Endothelial cell of umbilical vein (primary cell): ENCODE results near the gene RNF10. TPM values are rescaled to one million over a fixed set of nuclear protein-coding genes. Genes with fewer than 3 reads are reported as not detected.

Experiments used
- BruUV-seq: library from RNA; stranded (reverse); fragments of 400-500 nt; replicated peaks from 2 replicates; lab custom pipeline; 2021; lab: Mats Ljungman, UMichigan
- CTCF ChIA-PET: fragments of 300-600, 350-600 bp; sonication (Branson Sonifier 250); formaldehyde crosslinking; loops from one replicate; lab custom pipeline; 2021; ENCODE audit warnings: antibody characterized with exemption, inconsistent platforms; lab: Charles Lee
- POLR2A ChIA-PET: fragments of 300-600, 350-600 bp; sonication (Branson Sonifier 250); formaldehyde crosslinking; loops from one replicate; lab custom pipeline; 2021; ENCODE audit warnings: antibody characterized with exemption, inconsistent platforms; lab: Charles Lee
- DNase-seq: peaks from one replicate; pipeline ENCODE4 v3.0.0-alpha.2; 2011; ENCODE audit warnings: low read depth, low spot score
- FAIRE-seq: peaks from 2 replicates; lab custom pipeline; 2011; peaks lifted over from hg19 to GRCh38; lab: Jason Lieb, UNC
- H2AFZ ChIP-seq: 2 replicates; pipeline ENCODE4 v1.6.0; 2012; ENCODE audit warnings: low read depth, low read length, control low read depth, inconsistent platforms
- H3K27ac ChIP-seq: 2 replicates; pipeline ENCODE4 v1.5.1; 2011; ENCODE audit warnings: low read depth, mild to moderate bottlenecking, control low read depth, low read length, moderate library complexity; ENCODE audit not compliant: insufficient read depth
- H3K27me3 ChIP-seq, 2 experiments: 2 replicates each; pipeline versions ENCODE4 v1.6.0 to v1.6.1; 2011; ENCODE audit warnings: low read length in 2 of 2, mixed read lengths in 1 of 2; ENCODE audit not compliant: control insufficient read depth in 2 of 2, insufficient read depth in 2 of 2
- H3K36me3 ChIP-seq, 2 experiments: 2 replicates in 1 of 2; 3 replicates in 1 of 2; pipeline ENCODE4 v1.5.1; 2011; ENCODE audit warnings: low read length in 2 of 2, mild to moderate bottlenecking in 1 of 2, moderate library complexity in 1 of 2; ENCODE audit not compliant: control insufficient read depth in 2 of 2, insufficient read depth in 2 of 2; ENCODE audit errors: extremely low read depth in 1 of 2
- H3K4me1 ChIP-seq: 3 replicates; pipeline ENCODE4 v1.5.1; 2011; ENCODE audit warnings: mild to moderate bottlenecking, low read length; ENCODE audit not compliant: control insufficient read depth, insufficient read depth; ENCODE audit errors: extremely low read depth
- H3K4me2 ChIP-seq: 2 replicates; pipeline ENCODE4 v1.6.1; 2011; ENCODE audit warnings: low read length, control low read depth, mixed read lengths; ENCODE audit not compliant: insufficient read depth
- H3K4me3 ChIP-seq, 3 experiments: fragments of 200-600 bp in 1 of 3; sonication (generic), shearing (Covaris generic) in 1 of 3; replicated peaks in 1 of 3; 2 replicates each; pipeline ENCODE4 v1.5.1; 2011 to 2016; ENCODE audit warnings: control low read depth in 3 of 3, low read length in 3 of 3, mild to moderate bottlenecking in 2 of 3, inconsistent platforms in 1 of 3, low read depth in 1 of 3, moderate library complexity in 1 of 3; ENCODE audit not compliant: insufficient read depth in 1 of 3
- H3K79me2 ChIP-seq: 2 replicates; pipeline ENCODE4 v1.6.0; 2012; ENCODE audit warnings: low read length, inconsistent platforms; ENCODE audit not compliant: control insufficient read depth, insufficient read depth
- H3K9ac ChIP-seq: replicated peaks from 2 replicates; pipeline ENCODE3; 2011; ENCODE audit warnings: low read length, control low read depth; ENCODE audit not compliant: insufficient read depth; ENCODE audit errors: extremely low read depth
- H3K9me1 ChIP-seq: replicated peaks from 3 replicates; pipeline ENCODE4 v1.6.0; 2011; ENCODE audit warnings: mild to moderate bottlenecking, low read length; ENCODE audit not compliant: control insufficient read depth, insufficient read depth; ENCODE audit errors: extremely low read depth
- H3K9me3 ChIP-seq: replicated peaks from 2 replicates; pipeline ENCODE4 v1.5.1; 2012; ENCODE audit warnings: low read length, inconsistent platforms; ENCODE audit not compliant: control insufficient read depth, insufficient read depth
- H4K20me1 ChIP-seq: replicated peaks from 2 replicates; pipeline ENCODE3; 2011; ENCODE audit warnings: mild to moderate bottlenecking, low read length; ENCODE audit not compliant: control insufficient read depth, insufficient read depth; ENCODE audit errors: extremely low read depth
- EZH2 ChIP-seq: IDR thresholded peaks from 2 replicates; pipeline ENCODE4 v1.6.1; 2012; ENCODE audit warnings: borderline replicate concordance, low read depth, mild to moderate bottlenecking, moderate library complexity, low read length, inconsistent platforms; ENCODE audit not compliant: severe bottlenecking
- JUN ChIP-seq: IDR thresholded peaks from 2 replicates; pipeline ENCODE4 v1.6.1; 2011; ENCODE audit warnings: borderline replicate concordance, low read depth; ENCODE audit not compliant: insufficient read length, insufficient read depth
- MYC ChIP-seq: IDR thresholded peaks from one replicate; pipeline ENCODE4 v1.6.1; 2011; ENCODE audit warnings: mild to moderate bottlenecking, low read depth, low read length
- POLR2AphosphoS5 ChIP-seq: IDR thresholded peaks from 2 replicates; pipeline ENCODE4 v1.6.1; 2012; ENCODE audit warnings: low read depth, mild to moderate bottlenecking, control low read depth, low read length, moderate library complexity; ENCODE audit not compliant: insufficient read depth
- dilution Hi-C: fragments of 300-500 bp; cut with MboI; formaldehyde crosslinking; loops from one replicate; pipeline ENCODE4 v1.15.0; 2019; ENCODE audit warnings: low sequenced_read_pairs; ENCODE audit not compliant: extremely low pct_ligation_motif_present
- intact Hi-C: fragments of 100-400 bp; cut with micrococcal nuclease; formaldehyde crosslinking; loops from one replicate; pipeline ENCODE4 v1.10.0; 2022
- polyA plus RNA-seq, 4 experiments: library from polyadenylated mRNA; depleted of rRNA in 3 of 4; stranded (reverse) in 3 of 4; unstranded in 1 of 4; fragments of >200 nt; gene quantifications; 2 replicates each; pipeline versions ENCODE4 v1.2.1 to v1.2.3, GENCODE V29; 2011 to 2012; ENCODE audit warnings: missing spikeins in 1 of 4
- total RNA-seq: library from RNA; stranded (reverse); gene quantifications from 2 replicates; pipeline ENCODE4 v1.2.3, GENCODE V29; 2021
- TF ChIP-seq, protein P1 (sequence below), 2 donors: IDR thresholded peaks; 1 replicate in 1 of 2; 2 replicates in 1 of 2; pipeline ENCODE4 v1.5.1; 2011; ENCODE audit warnings: low read length in 2 of 2, mild to moderate bottlenecking in 2 of 2, moderate library complexity in 2 of 2, control low read depth in 1 of 2, inconsistent platforms in 1 of 2, low read depth in 1 of 2; ENCODE audit not compliant: insufficient read depth in 1 of 2; ENCODE audit errors: extremely low read depth in 1 of 2

The RNF10 gene
- total and polyA plus RNA-seq, 2 donors (not counting 3 experiments of a cell fraction or from before 2014, with no cell fraction given): 120 to 236 TPM

DNA sequence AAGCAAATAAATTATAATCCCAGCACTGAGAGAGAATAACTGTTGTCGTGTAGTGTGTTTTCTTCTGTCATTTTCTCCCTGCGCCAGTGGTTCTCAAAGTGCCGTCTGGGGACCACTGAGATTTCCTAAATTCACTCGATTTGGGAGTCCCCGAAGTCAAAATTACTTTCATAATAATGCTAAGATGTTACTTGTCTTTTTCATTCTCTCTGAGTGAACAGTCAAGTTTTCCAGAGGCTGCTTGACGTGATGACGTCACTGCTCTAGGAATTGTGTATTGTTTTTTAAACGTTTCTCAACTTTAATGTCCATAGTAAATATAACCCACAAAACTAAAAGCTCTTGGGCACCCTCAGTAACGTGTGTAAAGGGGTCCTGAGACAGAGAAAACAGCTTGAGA lies 47.8 kb downstream of the RNF10 start:
- no peak overlapping the region for H3K27ac ChIP-seq
- H3K4me3 ChIP-seq: peak overlapping the region; percentile 48 to 98 (median 79)
- H3K36me3 ChIP-seq: peaks cover 10 to 14% of the 10 kb centered on the region in 2 experiments
- ChIA-PET CTCF (interaction anchor here (0.6 to 6.6 kb wide), 9 partner anchors 67 to 1685 kb away, joined by 3 to 99 read pairs (median 3); partner anchors contain the start of genes ACADS and UNC119B), POLR2A (interaction anchor here (0.6 kb wide), 1 partner anchor 477 kb away, joined by 3 read pairs; no protein-coding TSS in a partner anchor)
- no peaks in the 10 kb centered on the region for H3K9me1 ChIP-seq
- DNase-seq: peak; percentile 38
- no peaks in the 10 kb centered on the region for H3K79me2 ChIP-seq
- peak overlapping the region; percentile 53 for H2AFZ ChIP-seq
- H3K4me2 ChIP-seq: peak overlapping the region; percentile 96
- TF ChIP-seq MYC (no peak), EZH2 (no peak), JUN (peak; percentile 42)
- FAIRE-seq: peak; percentile 78
- H3K4me1 ChIP-seq: peaks cover 13% of the 10 kb centered on the region
- no peaks in the 10 kb centered on the region for H3K9me3 ChIP-seq
- H3K9ac ChIP-seq: peak overlapping the region; percentile 48
- intact Hi-C loops (loop anchor here (1.0 to 5.0 kb wide), 4 partner anchors 44 to 515 kb away; partner anchors contain the start of genes ACADS and DYNLL1), dilution Hi-C loops (no loop called here)
- no TSS peak for BruUV-seq
- no peaks in the 10 kb centered on the region for H4K20me1 ChIP-seq
- H3K27me3 ChIP-seq: no peaks in the 10 kb centered on the region

DNA sequence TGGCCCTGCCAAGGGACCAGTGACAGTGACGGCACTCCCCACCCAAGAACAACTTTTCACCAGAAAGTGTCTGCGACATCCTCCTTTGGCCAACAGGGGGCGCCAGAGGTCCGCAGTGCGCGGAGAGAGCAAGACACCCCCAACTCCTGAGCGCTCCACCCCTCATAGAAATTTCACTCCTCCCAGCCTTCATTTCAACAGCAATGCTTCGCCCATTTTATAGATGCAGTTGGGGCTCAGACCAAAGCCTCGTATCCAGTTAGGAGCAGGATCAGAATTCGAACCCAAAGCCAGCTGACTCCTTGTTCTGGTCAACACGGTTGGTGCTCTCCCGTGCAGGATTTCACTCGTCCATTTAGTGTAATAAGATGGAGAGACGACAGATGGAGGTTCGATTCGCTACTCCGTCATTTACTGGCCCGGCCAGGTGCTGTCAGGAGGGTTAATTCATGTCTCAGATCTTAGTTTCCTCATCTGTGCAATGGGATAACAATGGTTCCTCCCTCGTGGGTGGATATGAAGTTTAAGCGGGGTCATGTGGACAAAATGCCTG lies 49.4 kb downstream of the RNF10 start:
- ChIA-PET CTCF (interaction anchor here (0.6 to 6.6 kb wide), 14 partner anchors 63 to 529 kb away, joined by 3 to 99 read pairs (median 4); partner anchors contain the start of gene UNC119B), POLR2A (no interaction called here)
- no peak overlapping the region for H3K9ac ChIP-seq
- no peak overlapping the region for H3K4me3 ChIP-seq
- H3K27me3 ChIP-seq: no peaks in the 10 kb centered on the region
- H3K4me2 ChIP-seq: peak overlapping the region; percentile 1
- DNase-seq (peak; percentile 67), FAIRE-seq (peak; percentile 85)
- peak overlapping the region; percentile 55 for H2AFZ ChIP-seq
- no peaks in the 10 kb centered on the region for H3K9me1 ChIP-seq
- no peaks in the 10 kb centered on the region for H3K9me3 ChIP-seq
- H3K79me2 ChIP-seq: no peaks in the 10 kb centered on the region
- H3K36me3 ChIP-seq: peaks cover 3 to 8% of the 10 kb centered on the region in 2 experiments
- intact Hi-C loops: loop anchor here (1.0 to 5.0 kb wide), 7 partner anchors 66 to 527 kb away; partner anchors contain the start of gene ACADS
- dilution Hi-C loops: no loop called here
- H3K27ac ChIP-seq: no peak overlapping the region
- peaks cover 13% of the 10 kb centered on the region for H3K4me1 ChIP-seq
- TF ChIP-seq POLR2AphosphoS5: no peak
- TF ChIP-seq, protein P1, sequence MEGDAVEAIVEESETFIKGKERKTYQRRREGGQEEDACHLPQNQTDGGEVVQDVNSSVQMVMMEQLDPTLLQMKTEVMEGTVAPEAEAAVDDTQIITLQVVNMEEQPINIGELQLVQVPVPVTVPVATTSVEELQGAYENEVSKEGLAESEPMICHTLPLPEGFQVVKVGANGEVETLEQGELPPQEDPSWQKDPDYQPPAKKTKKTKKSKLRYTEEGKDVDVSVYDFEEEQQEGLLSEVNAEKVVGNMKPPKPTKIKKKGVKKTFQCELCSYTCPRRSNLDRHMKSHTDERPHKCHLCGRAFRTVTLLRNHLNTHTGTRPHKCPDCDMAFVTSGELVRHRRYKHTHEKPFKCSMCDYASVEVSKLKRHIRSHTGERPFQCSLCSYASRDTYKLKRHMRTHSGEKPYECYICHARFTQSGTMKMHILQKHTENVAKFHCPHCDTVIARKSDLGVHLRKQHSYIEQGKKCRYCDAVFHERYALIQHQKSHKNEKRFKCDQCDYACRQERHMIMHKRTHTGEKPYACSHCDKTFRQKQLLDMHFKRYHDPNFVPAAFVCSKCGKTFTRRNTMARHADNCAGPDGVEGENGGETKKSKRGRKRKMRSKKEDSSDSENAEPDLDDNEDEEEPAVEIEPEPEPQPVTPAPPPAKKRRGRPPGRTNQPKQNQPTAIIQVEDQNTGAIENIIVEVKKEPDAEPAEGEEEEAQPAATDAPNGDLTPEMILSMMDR (IDR thresholded peaks at IDR 0.05; ENCODE audit: extremely low read depth in 1 of 2, insufficient read depth in 1 of 2, low read depth in 1 of 2, low read length in 2 of 2): peak; percentile 92 to 94
- BruUV-seq: no TSS peak
- no peaks in the 10 kb centered on the region for H4K20me1 ChIP-seq
